Tibial nerve (tissue), 4 donors: ENCODE results near the gene WWTR1. TPM values are rescaled to one million over a fixed set of nuclear protein-coding genes. Genes with fewer than 3 reads are reported as not detected.

Source experiments
- DNase-seq, 2 donors: peaks; one replicate each; pipeline ENCODE4 v3.0.0-alpha.2; 2019; ENCODE audit warnings: low spot score in 2 of 2
- H3K27ac ChIP-seq, 4 donors: fragments of 200-600 bp; sonication (generic) in 3 of 4; one replicate each; pipeline ENCODE4 v1.5.1; 2017 to 2019; ENCODE audit warnings: mild to moderate bottlenecking in 1 of 4
- H3K27me3 ChIP-seq, 2 donors: fragments of 200-600 bp; sonication (generic) in 1 of 2; one replicate each; pipeline versions ENCODE4 v1.5.1 to v1.6.0; 2017 to 2019
- H3K36me3 ChIP-seq, 3 donors: fragments of 200-600 bp; sonication (generic); one replicate each; pipeline ENCODE4 v1.5.1; 2018 to 2019
- H3K4me1 ChIP-seq, 4 donors: fragments of 200-600 bp; sonication (generic) in 3 of 4; one replicate each; pipeline ENCODE4 v1.5.1; 2017 to 2019
- H3K4me3 ChIP-seq, 4 donors: fragments of 200-600 bp; sonication (generic) in 3 of 4; one replicate each; pipeline ENCODE4 v1.5.1; 2017 to 2019; ENCODE audit warnings: mild to moderate bottlenecking in 1 of 4, moderate library complexity in 1 of 4
- H3K9me3 ChIP-seq, 4 donors: fragments of 200-600 bp; sonication (generic) in 3 of 4; one replicate each; pipeline ENCODE4 v1.5.1; 2017 to 2019
- EP300 ChIP-seq, 2 donors: sonication (generic); formaldehyde crosslinking; IDR thresholded peaks; one replicate each; pipeline ENCODE4 v1.6.1; 2017; ENCODE audit warnings: antibody characterized with exemption in 2 of 2, mild to moderate bottlenecking in 1 of 2
- POLR2A ChIP-seq, 2 donors: fragments of 450-650 bp; IDR thresholded peaks; one replicate each; pipeline ENCODE4 v1.6.1; 2017; ENCODE audit warnings: antibody characterized with exemption in 2 of 2, mild to moderate bottlenecking in 2 of 2, moderate library complexity in 2 of 2
- WGBS, 2 donors: methylation state at CpG; one replicate each; pipeline ENCODE4 v1.1.5; 2018; 5-methylcytosine and 5-hydroxymethylcytosine counted together
- total RNA-seq, 4 donors: library from RNA; depleted of rRNA; stranded (reverse); fragments of >200 nt; gene quantifications; one replicate each; pipeline ENCODE4 v1.1.0, GENCODE V29; 2016
- TF ChIP-seq, protein P1 (sequence below), 5 experiments: fragments of 200-600 bp in 3 of 5; fragments of 450-650 bp in 2 of 5; sonication (generic) in 3 of 5; IDR thresholded peaks; one replicate each; pipeline ENCODE4 v1.5.1; 2016 to 2019; ENCODE audit warnings: antibody characterized with exemption in 5 of 5, mild to moderate bottlenecking in 3 of 5, moderate library complexity in 2 of 5

Gene WWTR1
- total RNA-seq, 4 donors from 2014 or later: 86.5 to 130 (median 113) TPM

GRCh38 chr3:149647812-149648211 lies 10.0 kb downstream of the WWTR1 start:
- no peaks in the 10 kb centered on the region for H3K27me3 ChIP-seq
- H3K9me3 ChIP-seq: peaks cover 0 to 2% (median 0%) of the 10 kb centered on the region in 4 donors
- 62 to 83% methylated on average over 1 of the region's 1 CpG for WGBS, 2 donors
- peaks cover 0 to 70% (median 26%) of the 10 kb centered on the region in 4 donors for H3K4me1 ChIP-seq
- H3K27ac ChIP-seq: no peak overlapping the region
- H3K4me3 ChIP-seq: no peak overlapping the region
- TF ChIP-seq, protein P1, sequence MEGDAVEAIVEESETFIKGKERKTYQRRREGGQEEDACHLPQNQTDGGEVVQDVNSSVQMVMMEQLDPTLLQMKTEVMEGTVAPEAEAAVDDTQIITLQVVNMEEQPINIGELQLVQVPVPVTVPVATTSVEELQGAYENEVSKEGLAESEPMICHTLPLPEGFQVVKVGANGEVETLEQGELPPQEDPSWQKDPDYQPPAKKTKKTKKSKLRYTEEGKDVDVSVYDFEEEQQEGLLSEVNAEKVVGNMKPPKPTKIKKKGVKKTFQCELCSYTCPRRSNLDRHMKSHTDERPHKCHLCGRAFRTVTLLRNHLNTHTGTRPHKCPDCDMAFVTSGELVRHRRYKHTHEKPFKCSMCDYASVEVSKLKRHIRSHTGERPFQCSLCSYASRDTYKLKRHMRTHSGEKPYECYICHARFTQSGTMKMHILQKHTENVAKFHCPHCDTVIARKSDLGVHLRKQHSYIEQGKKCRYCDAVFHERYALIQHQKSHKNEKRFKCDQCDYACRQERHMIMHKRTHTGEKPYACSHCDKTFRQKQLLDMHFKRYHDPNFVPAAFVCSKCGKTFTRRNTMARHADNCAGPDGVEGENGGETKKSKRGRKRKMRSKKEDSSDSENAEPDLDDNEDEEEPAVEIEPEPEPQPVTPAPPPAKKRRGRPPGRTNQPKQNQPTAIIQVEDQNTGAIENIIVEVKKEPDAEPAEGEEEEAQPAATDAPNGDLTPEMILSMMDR (IDR thresholded peaks at IDR 0.05): no peak
- TF ChIP-seq EP300 (IDR thresholded peaks at IDR 0.05): no peak
- no peak for TF ChIP-seq POLR2A (IDR thresholded peaks at IDR 0.05)
- no peak for DNase-seq
- H3K36me3 ChIP-seq: peaks cover 0 to 25% (median 0%) of the 10 kb centered on the region in 3 donors

DNA sequence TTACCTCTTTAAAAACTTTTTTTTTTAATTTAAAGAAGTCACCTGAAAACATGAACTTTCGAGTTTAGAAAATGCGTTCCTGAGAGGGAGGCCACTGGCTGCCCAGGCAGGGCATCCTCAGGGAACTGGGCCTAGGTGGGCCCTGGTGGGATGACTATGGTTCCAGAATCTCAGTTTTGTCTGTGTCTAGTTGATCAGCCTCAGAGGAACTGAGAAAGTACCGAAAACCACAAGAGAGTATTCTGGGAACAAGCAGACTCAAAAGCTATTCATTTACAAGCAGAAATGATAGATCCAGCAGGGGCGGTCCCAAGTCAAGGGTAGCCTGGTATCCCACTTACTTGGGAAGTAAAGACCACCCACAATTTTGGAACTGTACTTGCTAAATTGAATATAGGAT lies 10.5 kb downstream of the WWTR1 start:
- Histone ChIP-seq H3K36me3 (peaks cover 0 to 25% (median 0%) of the 10 kb centered on the region in 3 donors), H3K4me1 (peaks cover 0 to 69% (median 27%) of the 10 kb centered on the region in 4 donors), H3K27me3 (no peaks in the 10 kb centered on the region), H3K4me3 (no peak overlapping the region), H3K27ac (peak overlapping the region in 1 of 4 donors; percentile 12), H3K9me3 (peaks cover 0 to 2% (median 0%) of the 10 kb centered on the region in 4 donors)
- no peak for DNase-seq
- TF ChIP-seq, protein P1 (IDR thresholded peaks at IDR 0.05): no peak
- TF ChIP-seq POLR2A (IDR thresholded peaks at IDR 0.05): no peak
- no peak for TF ChIP-seq EP300 (IDR thresholded peaks at IDR 0.05)
- 72 to 77% methylated on average over 4 of the region's 4 CpGs for WGBS, 2 donors

DNA sequence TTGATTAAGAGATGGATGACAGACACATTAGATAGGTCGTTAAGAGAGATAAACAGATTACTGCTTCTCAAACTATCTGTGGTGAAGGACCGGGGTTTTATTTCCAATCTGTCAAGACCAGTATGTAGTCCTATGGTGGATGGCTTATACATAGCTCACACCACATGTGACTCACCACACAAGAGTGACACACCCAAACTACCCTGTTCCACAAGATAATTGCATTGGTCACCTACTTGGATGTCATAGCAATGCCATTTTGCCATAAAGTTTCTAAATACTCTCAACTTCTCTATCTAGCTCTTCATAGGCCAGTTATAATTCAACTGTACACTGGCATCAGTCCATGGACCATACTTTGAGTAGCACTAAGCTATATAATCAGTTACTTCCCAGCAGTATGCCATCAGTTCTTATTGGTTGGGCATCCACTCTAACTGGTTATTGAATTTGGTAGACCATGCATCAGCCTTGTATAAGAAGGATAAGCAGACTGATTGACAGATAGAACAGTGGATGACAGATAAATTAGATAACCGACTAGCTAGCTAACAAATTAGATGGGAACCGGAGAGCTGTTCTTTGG lies 11.6 kb downstream of the WWTR1 start:
- Histone ChIP-seq H3K4me1 (peaks cover 0 to 76% (median 27%) of the 10 kb centered on the region in 4 donors), H3K36me3 (peaks cover 0 to 15% (median 0%) of the 10 kb centered on the region in 3 donors), H3K27ac (no peak overlapping the region), H3K4me3 (no peak overlapping the region), H3K9me3 (peaks cover 0 to 1% (median 0%) of the 10 kb centered on the region in 4 donors), H3K27me3 (no peaks in the 10 kb centered on the region)
- WGBS, 2 donors: 82 to 86% methylated on average over 4 of the region's 4 CpGs
- no peak for DNase-seq
- TF ChIP-seq EP300 (IDR thresholded peaks at IDR 0.05): no peak

DNA sequence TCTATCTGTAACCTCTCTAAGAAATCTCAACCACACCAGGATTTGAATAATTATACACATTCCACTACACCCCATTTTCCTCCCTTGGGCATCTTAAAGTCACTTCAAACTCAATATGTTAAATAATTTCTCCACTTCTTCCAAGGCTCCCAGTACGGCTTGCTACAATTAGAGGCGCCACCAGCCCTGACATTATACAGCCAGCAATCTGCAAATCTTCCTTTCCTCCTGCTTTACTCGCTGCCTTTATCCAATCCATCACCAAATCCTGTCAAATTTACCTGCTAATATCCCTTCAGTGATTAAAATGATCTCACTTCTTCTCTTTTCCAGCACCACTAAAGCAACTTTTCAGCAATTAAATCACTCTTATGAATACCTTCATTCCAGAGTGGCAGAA lies 13.9 kb downstream of the WWTR1 start:
- WGBS, 2 donors: 65 to 74% methylated on average over 3 of the region's 3 CpGs
- no peaks in the 10 kb centered on the region for H3K27me3 ChIP-seq
- no peak for TF ChIP-seq EP300 (IDR thresholded peaks at IDR 0.05)
- no peak for DNase-seq
- no peak overlapping the region for H3K4me3 ChIP-seq
- H3K4me1 ChIP-seq: peaks cover 0 to 74% (median 27%) of the 10 kb centered on the region in 4 donors
- H3K36me3 ChIP-seq: no peaks in the 10 kb centered on the region
- H3K9me3 ChIP-seq: no peaks in the 10 kb centered on the region
- peak overlapping the region in 2 of 4 donors; percentile 44 to 58 for H3K27ac ChIP-seq

DNA sequence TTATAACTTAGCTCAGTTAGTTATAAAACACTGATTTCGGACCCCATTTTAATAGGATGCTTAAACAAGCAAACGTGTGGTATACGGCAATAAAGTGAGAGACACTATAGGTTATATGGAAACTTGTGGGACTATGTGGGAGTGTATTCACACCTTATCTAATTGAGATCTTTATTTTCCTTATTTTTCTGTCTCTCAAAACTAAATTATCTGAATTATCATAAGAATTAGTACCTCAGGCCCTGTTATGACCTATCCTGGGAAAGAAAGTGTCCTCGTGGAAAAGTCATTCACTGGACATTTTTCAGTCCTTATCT lies 14.4 kb downstream of the WWTR1 start:
- no peaks in the 10 kb centered on the region for H3K27me3 ChIP-seq
- no peak for DNase-seq
- H3K9me3 ChIP-seq: no peaks in the 10 kb centered on the region
- no peaks in the 10 kb centered on the region for H3K36me3 ChIP-seq
- H3K27ac ChIP-seq: peak overlapping the region in 2 of 4 donors; percentile 44 to 58
- WGBS, 2 donors: 58 to 59% methylated on average over 4 of the region's 4 CpGs
- TF ChIP-seq EP300 (IDR thresholded peaks at IDR 0.05) (no peak), POLR2A (IDR thresholded peaks at IDR 0.05) (no peak)
- TF ChIP-seq, protein P1 (IDR thresholded peaks at IDR 0.05): no peak
- peaks cover 0 to 74% (median 24%) of the 10 kb centered on the region in 4 donors for H3K4me1 ChIP-seq
- H3K4me3 ChIP-seq: no peak overlapping the region

GRCh38 chr3:149640976-149641728 lies 16.7 kb downstream of the WWTR1 start:
- no peak for TF ChIP-seq POLR2A (IDR thresholded peaks at IDR 0.05)
- TF ChIP-seq, protein P1 (IDR thresholded peaks at IDR 0.05): no peak
- Histone ChIP-seq H3K9me3 (no peaks in the 10 kb centered on the region), H3K27me3 (no peaks in the 10 kb centered on the region), H3K36me3 (no peaks in the 10 kb centered on the region), H3K27ac (peak overlapping the region in 3 of 4 donors; percentile 42 to 72 (median 51)), H3K4me1 (peaks cover 0 to 77% (median 30%) of the 10 kb centered on the region in 4 donors), H3K4me3 (no peak overlapping the region)
- DNase-seq: no peak
- WGBS, 2 donors: 35 to 45% methylated on average over 7 of the region's 7 CpGs
